Endodermal cell (in vitro differentiated cells): ENCODE data around the gene CCDC27. TPM values are rescaled to one million over a fixed set of nuclear protein-coding genes. Genes with fewer than 3 reads are reported as not detected.

Source experiments
- DNase-seq: peaks from one replicate; pipeline ENCODE4 v3.0.0-alpha.2; 2017
- H3K27ac ChIP-seq: 2 replicates; pipeline ENCODE4 v1.5.1; 2013; ENCODE audit warnings: mild to moderate bottlenecking, low read depth, low read length, moderate library complexity
- H3K27me3 ChIP-seq: 2 replicates; pipeline ENCODE4 v1.6.1; 2013; ENCODE audit warnings: mild to moderate bottlenecking, low read length, moderate library complexity; ENCODE audit not compliant: insufficient read depth, control insufficient read depth, poor library complexity, severe bottlenecking
- H3K36me3 ChIP-seq: 2 replicates; pipeline ENCODE4 v1.7.0; 2013; ENCODE audit warnings: mild to moderate bottlenecking, low read length, moderate library complexity; ENCODE audit not compliant: control insufficient read depth, insufficient read depth
- H3K4me1 ChIP-seq: one replicate; pipeline ENCODE4 v1.7.0; 2013; ENCODE audit warnings: low read length; ENCODE audit not compliant: control insufficient read depth, insufficient read depth
- H3K4me3 ChIP-seq: 2 replicates; pipeline ENCODE4 v1.5.1; 2013; ENCODE audit warnings: mild to moderate bottlenecking, low read length, moderate library complexity
- H3K9ac ChIP-seq: 2 replicates; pipeline ENCODE4 v1.6.1; 2013; ENCODE audit warnings: mild to moderate bottlenecking, low read length, moderate library complexity; ENCODE audit not compliant: poor library complexity, severe bottlenecking; ENCODE audit errors: extremely low read depth
- H3K9me3 ChIP-seq: 2 replicates; pipeline ENCODE4 v1.6.1; 2013; ENCODE audit warnings: mild to moderate bottlenecking, low read length, moderate library complexity; ENCODE audit not compliant: control insufficient read depth
- H3K27ac Mint-ChIP-seq: 2 replicates; pipeline ENCODE4 v1.8.0; 2020; ENCODE audit warnings: mixed read lengths
- H3K27me3 Mint-ChIP-seq: 2 replicates; pipeline ENCODE4 v1.8.0; 2021; ENCODE audit warnings: mild to moderate bottlenecking, mixed read lengths; ENCODE audit not compliant: insufficient read depth
- H3K36me3 Mint-ChIP-seq: 2 replicates; pipeline ENCODE4 v1.8.0; 2020; ENCODE audit warnings: low read depth, mixed read lengths
- H3K4me1 Mint-ChIP-seq: 2 replicates; pipeline ENCODE4 v1.8.0; 2020; ENCODE audit warnings: mixed read lengths
- H3K4me3 Mint-ChIP-seq: 2 replicates; pipeline ENCODE4 v1.8.0; 2020; ENCODE audit warnings: mild to moderate bottlenecking, moderate library complexity, mixed read lengths
- H3K9me3 Mint-ChIP-seq: 2 replicates; pipeline ENCODE4 v1.8.0; 2020; ENCODE audit warnings: mild to moderate bottlenecking, mixed read lengths
- CTCF ChIP-seq: fragments of 200-600 bp; sonication (generic); conservative IDR thresholded peaks from 2 replicates; pipeline ENCODE4 v1.5.0; 2021; ENCODE audit warnings: antibody characterized with exemption, mild to moderate bottlenecking
- WGBS, 2 experiments: methylation state at CpG; one replicate each; pipeline versions ENCODE4 v1.1.5 to v1.1.7; 2013; ENCODE audit warnings: missing lambda C conversion rate in 2 of 2, mixed read lengths in 1 of 2; ENCODE audit not compliant: insufficient coverage in 1 of 2, insufficient read length in 1 of 2; 5-methylcytosine and 5-hydroxymethylcytosine counted together
- total RNA-seq, 2 donors: library from RNA; stranded (reverse); fragmentation: NEBNext Ultra II Directional in 1 of 2; extraction: Animal tissue kit (Norgen Biotek cat#: 25700) in 1 of 2; gene quantifications; 2 replicates in 1 of 2; 3 replicates in 1 of 2; pipeline ENCODE4 v1.2.1, GENCODE V29; 2021

Gene CCDC27
- total RNA-seq, 2 donors from 2014 or later = not detected

- Histone ChIP-seq H3K4me3 (no peak overlapping the region), H3K4me1 (peaks cover 10% of the 10 kb centered on the region), H3K27me3 (no peaks in the 10 kb centered on the region), H3K36me3 (peaks cover 51% of the 10 kb centered on the region), H3K9me3 (peaks cover 12% of the 10 kb centered on the region), H3K9ac (no peak overlapping the region), H3K27ac (no peak overlapping the region)
- peaks cover 42% of the 10 kb centered on the region for H3K36me3 Mint-ChIP-seq
- no peak overlapping the region for H3K4me3 Mint-ChIP-seq
- no peak for TF ChIP-seq CTCF
- no peaks in the 10 kb centered on the region for H3K27me3 Mint-ChIP-seq
- H3K9me3 Mint-ChIP-seq = no peaks in the 10 kb centered on the region
- no peak overlapping the region for H3K27ac Mint-ChIP-seq
- H3K4me1 Mint-ChIP-seq = peaks cover 17% of the 10 kb centered on the region
- 96% methylated on average over 20 to 24 of the region's 24 CpGs for WGBS, 2 experiments
- DNase-seq = no peak
Measured at GRCh38 chr1:3742439-3743298, 9.6 kb upstream of the CCDC27 start.

GRCh38 chr1:3743421-3743820, 8.8 kb upstream of the CCDC27 start:
- Histone ChIP-seq H3K27me3 (no peaks in the 10 kb centered on the region), H3K4me1 (peaks cover 10% of the 10 kb centered on the region), H3K9me3 (peaks cover 12% of the 10 kb centered on the region), H3K36me3 (peaks cover 44% of the 10 kb centered on the region), H3K27ac (no peak overlapping the region), H3K9ac (no peak overlapping the region), H3K4me3 (no peak overlapping the region)
- DNase-seq = no peak
- H3K4me3 Mint-ChIP-seq = no peak overlapping the region
- H3K36me3 Mint-ChIP-seq = peaks cover 35% of the 10 kb centered on the region
- peaks cover 17% of the 10 kb centered on the region for H3K4me1 Mint-ChIP-seq
- H3K27me3 Mint-ChIP-seq = no peaks in the 10 kb centered on the region
- WGBS, 2 experiments = 94% methylated on average over 4 of the region's 4 CpGs
- H3K27ac Mint-ChIP-seq = no peak overlapping the region
- no peaks in the 10 kb centered on the region for H3K9me3 Mint-ChIP-seq
- TF ChIP-seq CTCF = no peak

- Histone ChIP-seq H3K4me1 (peaks cover 10% of the 10 kb centered on the region), H3K9me3 (peaks cover 12% of the 10 kb centered on the region), H3K4me3 (no peak overlapping the region), H3K9ac (no peak overlapping the region), H3K36me3 (peaks cover 40% of the 10 kb centered on the region), H3K27ac (no peak overlapping the region), H3K27me3 (peaks cover under 1% of the 10 kb centered on the region)
- no peaks in the 10 kb centered on the region for H3K27me3 Mint-ChIP-seq
- H3K4me3 Mint-ChIP-seq = no peak overlapping the region
- peaks cover 17% of the 10 kb centered on the region for H3K4me1 Mint-ChIP-seq
- no peak for TF ChIP-seq CTCF
- no peak overlapping the region for H3K27ac Mint-ChIP-seq
- DNase-seq = no peak
- H3K9me3 Mint-ChIP-seq = no peaks in the 10 kb centered on the region
- WGBS, 2 experiments = 91 to 97% methylated on average over 8 to 12 of the region's 12 CpGs
- peaks cover 35% of the 10 kb centered on the region for H3K36me3 Mint-ChIP-seq
Measured at GRCh38 chr1:3743826-3744225, 8.4 kb upstream of the CCDC27 start.
